GM18870 (cell line): ENCODE data around the gene ASIC1.
"Not testable (repeated sequence)": the region's sequence is repeated elsewhere in the genome, so short reads cannot be mapped to it uniquely, and the experiment has no call there.

ENCODE experiments used
- ATAC-seq: cut with Tn5 transposase; IDR thresholded peaks from one replicate; pipeline ENCODE4 v1.9.1; 2021; ENCODE audit warnings: moderate library complexity; ENCODE audit not compliant: unreplicated experiment

Gene ASIC1

DNA sequence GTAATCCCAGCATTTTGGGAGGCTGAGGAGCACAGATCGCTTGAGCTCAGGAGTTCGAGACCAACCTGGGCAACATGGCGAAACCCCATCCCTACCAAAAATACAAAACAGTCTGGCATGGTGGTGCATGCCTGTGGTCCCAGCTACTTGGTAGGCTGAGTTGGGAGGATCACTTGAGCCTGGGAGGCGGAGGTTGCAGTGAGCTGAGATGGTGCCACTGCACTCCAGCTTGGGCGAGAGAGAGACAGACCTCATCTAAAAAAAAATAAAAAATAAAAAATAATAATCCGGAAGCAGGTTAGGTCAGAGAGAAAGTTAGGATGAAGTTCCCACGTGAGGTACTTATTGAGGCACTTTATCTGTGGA lies 27.0 kb downstream of the ASIC1 start:
- ATAC-seq, result not testable (repeated sequence)

- peak; percentile 69 for ATAC-seq
These were observed 27.6 kb downstream of the ASIC1 start, which contains the start of gene SMARCD1 for GRCh38 chr12:50084775-50085614. Gene SMARCD1, plus strand, starts transcription at chr12:50085342. Its CDS starts 28 bp downstream, at chr12:50085370.

- no peak for ATAC-seq
These were observed 28.2 kb downstream of the ASIC1 start for GRCh38 chr12:50085615-50086072.

DNA sequence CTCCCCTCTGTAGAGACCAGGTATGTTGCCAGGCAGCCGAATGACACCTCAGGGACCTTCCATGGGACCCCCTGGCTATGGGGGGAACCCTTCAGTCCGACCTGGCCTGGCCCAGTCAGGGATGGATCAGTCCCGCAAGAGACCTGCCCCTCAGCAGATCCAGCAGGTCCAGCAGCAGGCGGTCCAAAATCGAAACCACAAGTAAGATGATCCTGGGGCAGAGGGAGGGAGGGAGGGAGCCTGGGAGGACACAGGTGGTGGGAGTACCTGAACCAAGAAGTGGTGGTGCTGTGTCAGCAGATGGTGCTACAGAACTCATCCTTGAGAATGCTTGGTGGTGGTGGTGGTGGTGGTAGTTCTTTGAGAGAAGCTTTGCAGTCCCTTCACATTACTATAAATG lies 28.8 kb downstream of the ASIC1 start:
- ATAC-seq, result no peak

- no peak for ATAC-seq
These were observed 29.8 kb downstream of the ASIC1 start for GRCh38 chr12:50087151-50087550.

- no peak for ATAC-seq
These were observed 30.6 kb downstream of the ASIC1 start for GRCh38 chr12:50087995-50088394.

DNA sequence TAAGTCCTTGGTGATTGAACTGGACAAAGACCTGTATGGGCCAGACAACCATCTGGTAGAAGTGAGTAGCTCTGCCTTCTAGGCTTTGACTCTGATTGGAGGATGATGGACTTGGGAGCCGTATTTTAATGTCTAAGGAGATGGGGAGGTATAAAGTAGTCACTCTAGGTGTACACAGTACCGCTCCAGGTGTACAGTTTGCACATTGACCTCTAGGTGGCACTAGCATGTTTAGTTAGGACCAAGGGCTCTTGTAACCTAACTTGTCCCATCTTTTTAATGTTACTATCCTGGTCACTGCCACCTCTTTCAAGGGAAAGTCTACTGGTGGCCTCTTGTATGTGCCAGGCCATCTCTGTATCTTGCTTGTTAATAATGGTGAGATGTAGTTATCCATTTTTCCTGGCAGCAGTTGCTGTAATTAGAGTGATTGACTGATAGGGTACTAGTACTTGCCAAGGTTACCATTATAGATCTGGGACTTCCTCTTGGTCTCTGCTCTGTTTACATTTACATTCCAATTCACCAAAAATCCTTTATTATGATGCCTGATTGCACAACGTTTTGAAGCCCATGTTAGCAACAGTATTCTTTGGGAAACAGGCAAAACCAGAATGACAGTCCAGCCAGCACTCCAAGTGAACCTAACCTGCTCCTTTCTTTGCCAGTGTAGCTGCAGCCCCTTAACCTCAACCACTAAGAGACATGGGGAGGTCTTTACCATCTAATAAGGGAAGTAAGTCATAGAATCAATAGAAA lies 31.4 kb downstream of the ASIC1 start:
- ATAC-seq, result no peak

GRCh38 chr12:50089730-50090129 lies 32.3 kb downstream of the ASIC1 start:
- no peak for ATAC-seq

- ATAC-seq, result no peak
These were observed 33.0 kb downstream of the ASIC1 start for GRCh38 chr12:50090391-50090790.

DNA sequence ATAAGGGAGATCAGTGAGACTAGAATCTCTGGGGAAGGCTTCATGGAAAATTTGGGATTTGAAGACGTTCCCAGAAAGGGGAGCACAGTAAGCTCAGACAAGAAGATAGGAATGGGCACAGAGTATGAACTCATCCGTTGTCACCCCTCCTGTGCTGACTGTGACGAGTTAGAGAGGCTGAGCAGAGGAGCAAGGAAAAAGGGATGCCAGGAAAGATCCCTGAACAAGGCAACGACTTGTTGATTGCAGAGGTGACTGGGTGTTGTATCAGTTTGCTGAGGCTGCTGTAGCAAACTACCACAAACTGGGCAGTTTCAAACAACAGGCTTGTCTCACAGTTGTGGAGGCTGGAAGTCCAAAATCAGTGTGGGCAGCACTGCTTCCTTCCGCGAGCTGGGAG lies 40.6 kb downstream of the ASIC1 start:
- ATAC-seq, result no peak

DNA sequence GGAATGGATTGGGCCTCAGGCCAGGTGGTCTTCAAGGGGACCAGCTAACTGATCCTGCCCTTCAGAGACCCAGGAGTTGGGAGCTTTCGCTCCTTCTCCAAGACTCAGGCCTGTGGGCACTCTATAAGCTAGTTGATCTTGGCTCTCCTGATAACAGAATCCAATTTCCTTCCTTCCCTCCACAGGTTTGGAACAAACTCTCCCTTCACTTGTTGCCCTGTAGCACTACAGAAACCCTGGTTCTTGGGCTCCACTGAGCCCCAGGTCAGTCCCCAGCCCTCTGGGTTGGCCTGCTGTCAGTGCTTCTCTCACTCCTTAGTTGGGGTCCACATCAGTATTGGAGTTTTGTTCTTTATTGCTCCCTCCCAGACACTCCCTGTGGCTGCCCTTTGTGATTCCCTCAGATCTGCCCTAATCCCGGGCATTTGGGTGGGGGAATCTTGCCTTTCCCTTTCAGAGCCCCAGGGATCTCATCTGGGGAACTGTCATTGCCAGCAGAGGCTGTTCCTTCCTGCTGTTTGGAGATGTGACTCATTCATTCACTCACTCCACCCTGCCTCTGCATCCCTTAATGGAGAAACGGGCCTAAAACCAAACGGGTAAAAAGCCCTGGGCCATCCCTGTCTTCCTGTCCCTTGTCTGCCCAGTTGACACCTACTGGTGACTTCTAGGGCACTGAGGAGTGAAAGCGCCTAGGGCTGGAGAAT lies 42.1 kb downstream of the ASIC1 start:
- ATAC-seq, result no peak

DNA sequence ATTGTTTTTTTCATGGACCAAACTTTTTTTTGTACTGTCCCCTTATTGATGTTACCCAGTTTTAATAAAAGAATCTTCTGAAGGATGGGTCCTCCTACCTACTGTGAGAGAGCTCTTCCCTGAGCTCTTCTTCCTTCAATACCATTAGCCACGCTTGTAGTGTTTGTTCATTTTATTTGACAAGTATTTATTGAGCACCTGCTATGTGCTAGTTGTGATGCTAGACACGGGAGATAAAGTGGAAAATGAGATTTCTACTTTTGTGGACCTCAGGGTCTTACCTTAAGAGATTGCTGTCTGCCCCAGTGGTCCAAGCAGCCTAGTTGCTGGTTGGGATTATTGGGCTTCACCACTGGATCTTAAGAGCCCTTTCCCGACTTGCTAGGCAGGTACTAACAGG lies 43.2 kb downstream of the ASIC1 start:
- ATAC-seq, result no peak

DNA sequence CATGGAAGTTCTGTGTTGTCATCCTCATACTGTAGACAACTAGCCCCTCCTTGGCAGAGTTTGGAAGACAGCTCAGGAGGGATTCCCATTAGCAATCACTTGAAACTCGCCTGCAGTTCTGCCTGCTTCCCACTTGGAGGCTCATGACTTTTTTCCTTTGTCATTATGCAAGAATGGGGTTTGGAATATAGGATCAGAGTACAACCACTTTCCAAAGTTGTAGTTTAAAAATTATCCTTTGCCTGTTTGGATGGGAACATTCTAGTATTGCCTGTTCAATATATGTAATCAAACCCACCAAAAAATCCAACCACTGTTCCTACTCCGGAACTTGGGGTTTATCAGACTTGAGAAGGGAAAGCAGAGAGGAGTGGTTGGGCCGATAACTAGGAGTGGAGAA lies 44.3 kb downstream of the ASIC1 start:
- no peak for ATAC-seq

DNA sequence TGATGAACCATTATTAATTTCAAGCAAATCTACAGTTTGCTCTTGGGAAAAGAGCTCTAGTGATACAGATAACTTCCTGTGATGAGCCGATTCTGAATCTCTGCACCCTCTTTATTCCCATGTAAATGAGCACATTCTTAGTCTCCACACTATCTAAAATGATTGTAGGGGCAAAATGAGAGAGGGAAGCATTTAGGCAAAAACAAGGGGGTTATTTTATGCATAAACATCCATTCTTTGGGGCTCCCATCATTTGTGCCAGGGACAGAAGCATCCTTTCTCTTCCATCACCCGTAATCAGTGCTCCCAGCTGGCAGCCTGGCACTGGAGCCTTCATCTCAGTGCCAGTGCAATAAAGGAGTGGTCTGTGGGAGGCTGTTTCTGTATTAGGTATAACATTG lies 44.7 kb downstream of the ASIC1 start:
- no peak for ATAC-seq

GRCh38 chr12:50102646-50103309 lies 45.4 kb downstream of the ASIC1 start:
- no peak for ATAC-seq

DNA sequence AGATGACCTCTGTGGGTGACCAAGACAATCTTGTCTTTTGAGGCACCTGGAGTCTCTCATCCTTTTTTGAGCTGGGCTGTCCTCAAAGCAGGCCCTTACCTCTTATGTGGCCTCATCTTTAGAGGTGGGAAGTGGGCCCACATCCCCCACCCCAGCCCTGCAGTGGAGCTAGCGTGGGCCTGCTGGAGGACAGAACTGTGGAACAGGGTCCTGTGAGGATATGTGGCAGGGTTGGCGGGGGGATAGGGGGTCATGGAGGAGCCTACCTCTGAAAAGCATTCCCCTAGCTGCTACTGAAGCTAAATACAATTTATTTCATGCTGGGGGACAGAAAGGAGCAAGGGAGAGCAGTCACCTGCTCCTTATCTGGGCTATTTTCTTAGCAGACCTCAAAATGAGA lies 46.0 kb downstream of the ASIC1 start:
- no peak for ATAC-seq

GRCh38 chr12:50103767-50104321 lies 46.4 kb downstream of the ASIC1 start, which contains the start of gene GPD1:
Gene GPD1, plus strand, starts transcription at chr12:50104008. Its CDS starts 43 bp downstream, at chr12:50104051.
- no peak for ATAC-seq

DNA sequence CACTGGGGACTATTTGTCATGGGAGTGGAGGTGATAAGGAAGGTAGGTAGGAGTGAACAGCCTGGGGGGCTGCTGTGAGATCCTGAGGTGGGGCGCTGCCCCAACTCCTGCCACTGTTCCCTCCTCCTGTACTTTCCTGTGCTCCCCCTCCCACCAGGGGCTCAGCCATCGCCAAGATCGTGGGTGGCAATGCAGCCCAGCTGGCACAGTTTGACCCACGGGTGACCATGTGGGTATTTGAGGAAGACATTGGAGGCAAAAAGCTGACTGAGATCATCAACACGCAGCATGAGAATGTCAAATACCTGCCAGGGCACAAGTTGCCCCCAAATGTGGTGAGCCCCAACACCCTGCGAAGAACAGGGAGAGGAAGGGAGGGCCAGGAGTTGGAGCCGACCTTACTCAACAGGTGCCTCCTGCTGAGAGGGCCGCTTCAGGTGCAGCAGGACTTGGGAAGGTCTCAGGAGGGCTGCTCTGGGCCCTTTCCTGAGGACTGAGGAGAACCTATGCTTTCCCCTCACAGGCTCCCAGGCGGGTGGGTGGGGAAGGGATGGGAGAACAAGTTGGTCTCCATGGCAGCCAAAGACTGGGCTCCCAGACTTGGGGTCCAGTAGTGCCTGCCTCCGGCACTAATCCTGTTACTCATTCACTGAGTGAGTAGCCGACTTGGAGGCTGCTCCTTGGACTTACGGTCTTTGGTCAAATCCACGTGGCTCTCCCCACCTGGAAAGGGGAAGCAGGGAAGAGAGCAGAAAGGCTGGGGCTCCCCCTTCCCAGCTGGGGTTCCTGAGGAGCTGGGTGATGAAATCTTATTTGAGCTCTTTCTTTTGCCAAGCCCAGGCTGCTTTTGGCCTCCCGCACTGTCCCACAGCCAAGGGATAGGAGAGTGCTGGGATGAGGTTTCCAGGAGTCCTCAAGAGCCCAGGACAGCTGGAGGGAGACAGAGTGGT lies 47.3 kb downstream of the ASIC1 start:
- no peak for ATAC-seq

GRCh38 chr12:50105913-50106450 lies 48.6 kb downstream of the ASIC1 start:
- no peak for ATAC-seq
